Tibial nerve (tissue), 3 donors: ENCODE results near the gene MEPCE.

Experiments
- EP300 ChIP-seq, 2 donors: sonication (generic); formaldehyde crosslinking; IDR thresholded peaks; one replicate each; pipeline ENCODE4 v1.6.1; 2017; ENCODE audit warnings: antibody characterized with exemption in 2 of 2, mild to moderate bottlenecking in 1 of 2
- POLR2A ChIP-seq, 2 donors: fragments of 450-650 bp; IDR thresholded peaks; one replicate each; pipeline ENCODE4 v1.6.1; 2017; ENCODE audit warnings: antibody characterized with exemption in 2 of 2, mild to moderate bottlenecking in 2 of 2, moderate library complexity in 2 of 2

GRCh38 chr7:100467638-100468373 lies 38.2 kb downstream of the MEPCE start:
- TF ChIP-seq POLR2A (IDR thresholded peaks at IDR 0.05) (peak in 1 of 2 donors; percentile 31), EP300 (IDR thresholded peaks at IDR 0.05) (peak in 1 of 2 donors; percentile 81)
